IPS-18c (cell line): ENCODE data around the gene PRKCQ.

ENCODE experiments used
- H3K4me3 ChIP-seq: 2 replicates; pipeline ENCODE4 v1.7.0; 2013; ENCODE audit warnings: low read depth, mild to moderate bottlenecking, low read length, moderate library complexity; ENCODE audit not compliant: insufficient read depth
- H3K9me3 ChIP-seq: one replicate; pipeline ENCODE4 v1.6.1; 2013; ENCODE audit warnings: mild to moderate bottlenecking, low read length, moderate library complexity; ENCODE audit not compliant: control insufficient read depth, insufficient read depth

The PRKCQ gene

GRCh38 chr10:6579904-6580278 is at the start of gene PRKCQ:
Gene PRKCQ, minus strand, starts transcription at chr10:6580276. Its CDS starts 65,141 bp downstream, at chr10:6515135.
- no peaks in the 10 kb centered on the region for H3K9me3 ChIP-seq
- H3K4me3 ChIP-seq: peak within 1 kb of the TSS; percentile 82

GRCh38 chr10:6625428-6625827 is 45.4 kb upstream of the PRKCQ start:
- no peak overlapping the region for H3K4me3 ChIP-seq

GRCh38 chr10:6624392-6624791 is 44.3 kb upstream of the PRKCQ start:
- no peak overlapping the region for H3K4me3 ChIP-seq

More at GRCh38 chr10:6625428-6625827, 45.4 kb upstream of the PRKCQ start:
- H3K9me3 ChIP-seq: no peaks in the 10 kb centered on the region

GRCh38 chr10:6622921-6623320 is 42.8 kb upstream of the PRKCQ start:
- Histone ChIP-seq H3K4me3 (no peak overlapping the region), H3K9me3 (no peaks in the 10 kb centered on the region)

More at GRCh38 chr10:6624392-6624791, 44.3 kb upstream of the PRKCQ start:
- H3K9me3 ChIP-seq: no peaks in the 10 kb centered on the region

GRCh38 chr10:6621536-6621935 is 41.5 kb upstream of the PRKCQ start:
- Histone ChIP-seq H3K4me3 (no peak overlapping the region), H3K9me3 (no peaks in the 10 kb centered on the region)

GRCh38 chr10:6619660-6620059 is 39.6 kb upstream of the PRKCQ start:
- Histone ChIP-seq H3K9me3 (no peaks in the 10 kb centered on the region), H3K4me3 (no peak overlapping the region)

GRCh38 chr10:6618340-6618739 is 38.3 kb upstream of the PRKCQ start:
- no peak overlapping the region for H3K4me3 ChIP-seq
- no peaks in the 10 kb centered on the region for H3K9me3 ChIP-seq

- H3K4me3 ChIP-seq: no peak overlapping the region
- H3K9me3 ChIP-seq: no peaks in the 10 kb centered on the region
These were observed 37.4 kb upstream of the PRKCQ start for GRCh38 chr10:6617309-6618076.

GRCh38 chr10:6615971-6616370 is 35.9 kb upstream of the PRKCQ start:
- Histone ChIP-seq H3K9me3 (no peaks in the 10 kb centered on the region), H3K4me3 (no peak overlapping the region)

GRCh38 chr10:6612371-6612770 is 32.3 kb upstream of the PRKCQ start:
- Histone ChIP-seq H3K4me3 (no peak overlapping the region), H3K9me3 (peaks cover 2% of the 10 kb centered on the region)

- no peak overlapping the region for H3K4me3 ChIP-seq
- H3K9me3 ChIP-seq: peaks cover 2% of the 10 kb centered on the region
These were observed 30.6 kb upstream of the PRKCQ start for GRCh38 chr10:6610647-6611046.

- Histone ChIP-seq H3K4me3 (no peak overlapping the region), H3K9me3 (peaks cover 2% of the 10 kb centered on the region)
These were observed 29.5 kb upstream of the PRKCQ start for GRCh38 chr10:6609625-6610024.

GRCh38 chr10:6607778-6608177 is 27.7 kb upstream of the PRKCQ start:
- Histone ChIP-seq H3K9me3 (peaks cover 2% of the 10 kb centered on the region), H3K4me3 (no peak overlapping the region)

GRCh38 chr10:6607182-6607581 is 27.1 kb upstream of the PRKCQ start:
- no peak overlapping the region for H3K4me3 ChIP-seq
- H3K9me3 ChIP-seq: peaks cover 2% of the 10 kb centered on the region

GRCh38 chr10:6603142-6604125 is 23.4 kb upstream of the PRKCQ start:
- Histone ChIP-seq H3K9me3 (peaks cover 4% of the 10 kb centered on the region), H3K4me3 (no peak overlapping the region)

GRCh38 chr10:6602700-6603084 is 22.6 kb upstream of the PRKCQ start:
- peaks cover 2% of the 10 kb centered on the region for H3K9me3 ChIP-seq
- H3K4me3 ChIP-seq: no peak overlapping the region

GRCh38 chr10:6602026-6602699 is 22.1 kb upstream of the PRKCQ start:
- H3K9me3 ChIP-seq: peaks cover 2% of the 10 kb centered on the region
- H3K4me3 ChIP-seq: no peak overlapping the region
